Transverse colon (tissue), 4 donors: ENCODE results near the gene SCAPER. TPM values are rescaled to one million over a fixed set of nuclear protein-coding genes. Genes with fewer than 3 reads are reported as not detected.

Experiments
- DNase-seq: peaks from one replicate; pipeline ENCODE4 v3.0.0-alpha.2; 2019
- H3K27ac ChIP-seq, 4 donors: fragments of 200-600 bp; sonication (generic); 2 replicates each; pipeline ENCODE4 v1.5.1; 2016 to 2018; ENCODE audit warnings: inconsistent platforms in 4 of 4
- H3K27me3 ChIP-seq: fragments of 200-600 bp; sonication (generic); 2 replicates; pipeline ENCODE4 v1.5.1; 2017; ENCODE audit warnings: inconsistent platforms
- H3K36me3 ChIP-seq, 4 donors: fragments of 200-600 bp; sonication (generic); 2 replicates each; pipeline ENCODE4 v1.5.1; 2017 to 2019; ENCODE audit warnings: inconsistent platforms in 4 of 4
- H3K4me1 ChIP-seq, 4 donors: fragments of 200-600 bp; sonication (generic); 2 replicates each; pipeline ENCODE4 v1.5.1; 2017 to 2020; ENCODE audit warnings: inconsistent platforms in 4 of 4
- H3K4me3 ChIP-seq, 4 donors: fragments of 200-600 bp; sonication (generic); 1 replicate in 1 of 4; 2 replicates in 3 of 4; pipeline versions ENCODE4 v1.5.1 to v1.6.1; 2017 to 2019; ENCODE audit warnings: inconsistent platforms in 4 of 4
- H3K9me3 ChIP-seq, 2 donors: fragments of 200-600 bp; sonication (generic); 2 replicates each; pipeline ENCODE4 v1.5.1; 2017 to 2019; ENCODE audit warnings: inconsistent platforms in 2 of 2
- EP300 ChIP-seq: sonication (generic); formaldehyde crosslinking; IDR thresholded peaks from one replicate; pipeline ENCODE4 v1.6.1; 2017; ENCODE audit warnings: antibody characterized with exemption, low read depth
- POLR2A ChIP-seq: fragments of 450-650 bp; IDR thresholded peaks from one replicate; pipeline ENCODE4 v1.6.1; 2016; ENCODE audit warnings: antibody characterized with exemption, mild to moderate bottlenecking, moderate library complexity
- POLR2AphosphoS5 ChIP-seq, 3 donors: sonication (generic); formaldehyde crosslinking; IDR thresholded peaks; one replicate each; pipeline ENCODE4 v1.6.1; 2016; ENCODE audit warnings: antibody characterized with exemption in 3 of 3
- WGBS, 2 donors: methylation state at CpG; one replicate each; pipeline ENCODE4 v1.1.5; 2018; ENCODE audit warnings: low coverage in 1 of 2; 5-methylcytosine and 5-hydroxymethylcytosine counted together
- in situ Hi-C, 4 donors: fragments of 200-750 bp; cut with MboI; loops; one replicate each; pipeline versions ENCODE4 v1.15.0 to v1.15.1; 2017; ENCODE audit warnings: low sequenced_read_pairs in 3 of 4, low pct_ligation_motif_present in 1 of 4, low pct_unique_long_range_greater_than_20kb in 1 of 4
- intact Hi-C: fragments of 100-400 bp; cut with DNase I; formaldehyde crosslinking; loops from one replicate; pipeline ENCODE4 v1.15.1; 2023; ENCODE audit warnings: low total_unique reads
- total RNA-seq, 4 donors: library from RNA; depleted of rRNA; stranded (reverse); fragments of >200 nt; gene quantifications; one replicate each; pipeline ENCODE4 v1.1.0, GENCODE V29; 2016
- TF ChIP-seq, protein P1 (sequence below), 5 experiments: fragments of 200-600 bp in 3 of 5; fragments of 450-650 bp in 2 of 5; sonication (generic) in 3 of 5; IDR thresholded peaks; 1 replicate in 2 of 5; 2 replicates in 3 of 5; pipeline ENCODE4 v1.5.1; 2016 to 2017; ENCODE audit warnings: antibody characterized with exemption in 5 of 5, inconsistent platforms in 3 of 5, mild to moderate bottlenecking in 2 of 5, moderate library complexity in 1 of 5

Gene SCAPER
- total RNA-seq, 4 donors from 2014 or later = 31.8 to 121 (median 48.7) TPM

DNA sequence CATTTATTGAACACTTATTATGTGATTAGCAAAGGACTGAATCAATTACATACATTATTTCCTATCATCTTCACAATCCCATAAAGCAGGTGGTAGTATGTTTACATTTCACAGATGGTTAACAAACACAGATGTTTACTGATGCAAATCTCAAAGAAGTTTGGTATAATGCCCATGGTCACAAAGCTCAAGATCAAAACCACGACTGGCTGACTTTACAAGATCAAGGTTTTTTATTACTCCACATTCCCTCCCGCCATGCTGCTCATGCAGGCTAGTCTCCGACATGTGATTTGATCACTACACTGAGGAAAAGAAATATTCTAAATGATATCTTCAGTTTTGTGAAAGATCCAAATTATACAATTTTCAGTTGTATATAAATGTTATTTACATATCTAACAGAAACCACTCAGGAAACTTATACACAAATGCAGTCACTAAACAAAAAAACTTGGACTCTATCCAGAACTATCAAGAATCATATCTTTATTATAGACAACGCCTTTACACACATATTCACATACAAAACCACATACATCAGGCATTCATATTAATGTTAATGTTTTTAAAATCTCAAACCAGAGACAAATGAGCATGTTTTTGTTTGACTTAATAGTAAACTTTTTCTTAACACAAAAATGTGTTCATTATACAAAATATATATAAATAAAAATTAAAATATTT, 235.5 kb downstream of the SCAPER start:
- 53 to 63% methylated on average over 4 of the region's 4 CpGs for WGBS, 2 donors
- H3K36me3 ChIP-seq = no peaks in the 10 kb centered on the region
- H3K9me3 ChIP-seq = no peaks in the 10 kb centered on the region
- TF ChIP-seq POLR2AphosphoS5 (IDR thresholded peaks at IDR 0.05) (no peak), POLR2A (no peak), EP300 (no peak)
- TF ChIP-seq, protein P1, sequence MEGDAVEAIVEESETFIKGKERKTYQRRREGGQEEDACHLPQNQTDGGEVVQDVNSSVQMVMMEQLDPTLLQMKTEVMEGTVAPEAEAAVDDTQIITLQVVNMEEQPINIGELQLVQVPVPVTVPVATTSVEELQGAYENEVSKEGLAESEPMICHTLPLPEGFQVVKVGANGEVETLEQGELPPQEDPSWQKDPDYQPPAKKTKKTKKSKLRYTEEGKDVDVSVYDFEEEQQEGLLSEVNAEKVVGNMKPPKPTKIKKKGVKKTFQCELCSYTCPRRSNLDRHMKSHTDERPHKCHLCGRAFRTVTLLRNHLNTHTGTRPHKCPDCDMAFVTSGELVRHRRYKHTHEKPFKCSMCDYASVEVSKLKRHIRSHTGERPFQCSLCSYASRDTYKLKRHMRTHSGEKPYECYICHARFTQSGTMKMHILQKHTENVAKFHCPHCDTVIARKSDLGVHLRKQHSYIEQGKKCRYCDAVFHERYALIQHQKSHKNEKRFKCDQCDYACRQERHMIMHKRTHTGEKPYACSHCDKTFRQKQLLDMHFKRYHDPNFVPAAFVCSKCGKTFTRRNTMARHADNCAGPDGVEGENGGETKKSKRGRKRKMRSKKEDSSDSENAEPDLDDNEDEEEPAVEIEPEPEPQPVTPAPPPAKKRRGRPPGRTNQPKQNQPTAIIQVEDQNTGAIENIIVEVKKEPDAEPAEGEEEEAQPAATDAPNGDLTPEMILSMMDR (IDR thresholded peaks at IDR 0.05) = no peak
- in situ Hi-C loops (no loop called here), intact Hi-C loops (no loop called here)
- H3K4me1 ChIP-seq = peaks cover 0 to 4% (median 0%) of the 10 kb centered on the region in 4 donors
- H3K27ac ChIP-seq = no peak overlapping the region
- no peak overlapping the region for H3K4me3 ChIP-seq
- H3K27me3 ChIP-seq = no peaks in the 10 kb centered on the region
- no peak for DNase-seq

DNA sequence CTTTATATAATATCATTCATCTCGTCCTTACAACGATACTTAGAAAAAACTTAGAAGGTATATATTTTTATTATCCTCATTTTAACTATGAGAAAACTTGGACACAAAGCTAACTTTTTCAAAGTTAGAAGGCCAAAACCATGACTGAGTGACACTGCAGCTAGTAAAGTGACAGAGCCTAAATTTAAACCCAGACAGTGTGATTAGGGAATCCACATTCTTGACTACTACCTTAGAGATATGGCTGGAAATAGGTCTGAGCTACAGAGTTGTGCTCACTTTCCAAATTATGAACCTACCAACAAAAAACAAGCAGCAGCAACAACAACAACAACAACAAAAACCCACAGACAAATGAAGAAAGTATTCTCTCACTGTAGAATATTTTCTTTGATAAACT, 236.2 kb downstream of the SCAPER start:
- no peak for DNase-seq
- Histone ChIP-seq H3K27me3 (no peaks in the 10 kb centered on the region), H3K36me3 (no peaks in the 10 kb centered on the region), H3K4me1 (peaks cover 0 to 4% (median 0%) of the 10 kb centered on the region in 4 donors), H3K27ac (no peak overlapping the region), H3K9me3 (no peaks in the 10 kb centered on the region), H3K4me3 (no peak overlapping the region)
- TF ChIP-seq POLR2AphosphoS5 (IDR thresholded peaks at IDR 0.05) (no peak), POLR2A (no peak), EP300 (no peak)
- TF ChIP-seq, protein P1 (IDR thresholded peaks at IDR 0.05) = no peak
- 97% methylated on average over 2 of the region's 2 CpGs for WGBS, 2 donors
- in situ Hi-C loops (no loop called here), intact Hi-C loops (no loop called here)

DNA sequence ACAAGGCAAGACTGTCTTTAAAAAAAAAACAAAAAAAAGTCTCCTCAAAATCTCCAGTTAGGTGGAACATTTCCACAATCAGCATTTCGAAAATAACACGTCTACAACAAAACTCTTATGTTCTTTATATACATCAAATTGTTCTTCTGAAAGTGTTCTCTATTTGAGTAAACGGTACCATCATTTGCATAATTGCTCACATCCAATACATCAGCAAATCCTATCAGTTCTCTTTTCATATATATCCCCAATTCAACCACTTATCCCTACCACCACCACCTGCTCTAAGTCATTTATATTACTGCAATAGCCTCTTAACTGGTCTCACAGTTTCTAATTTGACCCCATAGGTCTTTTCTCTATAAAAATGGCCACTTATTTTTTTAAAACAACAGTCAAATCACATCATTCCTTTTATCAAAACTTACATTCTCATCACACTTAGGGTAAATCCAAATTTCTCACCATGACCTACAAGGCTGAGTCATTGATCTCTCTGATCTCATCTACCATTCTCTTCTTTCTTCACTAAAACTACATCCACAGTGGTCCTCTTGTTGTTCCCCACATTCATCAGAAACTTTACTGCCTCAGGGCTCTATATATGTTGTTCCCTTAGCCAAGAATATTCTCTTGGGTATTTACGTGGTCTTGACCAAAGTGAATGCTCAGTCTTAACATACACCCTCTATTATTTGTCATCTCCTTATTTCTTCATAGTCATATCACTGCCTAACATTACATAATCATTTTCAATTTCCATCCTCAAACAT, 237.0 kb downstream of the SCAPER start:
- intact Hi-C loops = no loop called here
- Histone ChIP-seq H3K27me3 (no peaks in the 10 kb centered on the region), H3K4me3 (no peak overlapping the region), H3K9me3 (no peaks in the 10 kb centered on the region), H3K27ac (no peak overlapping the region), H3K4me1 (peaks cover 0 to 4% (median 0%) of the 10 kb centered on the region in 4 donors), H3K36me3 (no peaks in the 10 kb centered on the region)
- 87 to 90% methylated on average over 4 of the region's 4 CpGs for WGBS, 2 donors
- TF ChIP-seq EP300 (no peak), POLR2A (no peak), POLR2AphosphoS5 (IDR thresholded peaks at IDR 0.05) (no peak)
- TF ChIP-seq, protein P1 (IDR thresholded peaks at IDR 0.05) = no peak
- DNase-seq = no peak
- in situ Hi-C loops = no loop called here

DNA sequence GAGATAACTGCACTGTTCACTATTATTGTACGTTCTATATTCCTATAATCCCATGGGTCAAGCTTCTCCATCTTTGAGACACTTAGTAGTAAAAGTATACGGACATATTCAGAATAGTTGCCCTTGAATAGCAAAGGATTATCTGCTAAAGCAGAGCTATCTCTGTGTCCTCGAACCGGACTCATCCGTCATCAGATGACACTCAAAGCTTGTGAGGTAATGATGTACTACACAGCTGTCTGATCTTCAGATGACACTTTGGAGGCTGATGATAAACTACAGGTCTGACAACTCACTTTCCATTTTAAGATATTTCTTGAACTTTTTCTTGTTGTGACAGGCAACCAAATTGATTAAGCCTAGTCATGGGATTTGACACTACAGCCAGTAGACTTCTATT, 240.2 kb downstream of the SCAPER start:
- Histone ChIP-seq H3K27ac (no peak overlapping the region), H3K4me3 (no peak overlapping the region), H3K4me1 (peaks cover 0 to under 1% (median 0%) of the 10 kb centered on the region in 4 donors), H3K27me3 (no peaks in the 10 kb centered on the region), H3K36me3 (no peaks in the 10 kb centered on the region), H3K9me3 (no peaks in the 10 kb centered on the region)
- TF ChIP-seq EP300 (no peak), POLR2AphosphoS5 (IDR thresholded peaks at IDR 0.05) (no peak), POLR2A (no peak)
- TF ChIP-seq, protein P1 (IDR thresholded peaks at IDR 0.05) = no peak
- WGBS, 2 donors = 93 to 94% methylated on average over 5 of the region's 5 CpGs
- intact Hi-C loops = no loop called here
- no peak for DNase-seq
- in situ Hi-C loops = no loop called here
